GM12892 (cell line): ENCODE results near the gene C1orf226.

Experiments
- POLR2A ChIP-seq: IDR thresholded peaks from 2 replicates; pipeline ENCODE4 v1.6.1; 2011; ENCODE audit warnings: low read depth, low read length, control low read depth
- TAF1 ChIP-seq: IDR thresholded peaks from 2 replicates; pipeline ENCODE4 v1.6.1; 2011; ENCODE audit warnings: low read depth, mild to moderate bottlenecking, control low read depth, low read length, borderline replicate concordance

- TF ChIP-seq POLR2A (no peak), TAF1 (no peak)
Measured at GRCh38 chr1:162342452-162342983, 39.0 kb upstream of the C1orf226 start.
